Erythroblast (primary cell): ENCODE measurements around the gene HIGD1C.
"Not testable (repeated sequence)": the region's sequence is repeated elsewhere in the genome, so short reads cannot be mapped to it uniquely, and the experiment has no call there.

Experiments used
- GATA1 ChIP-seq: IDR thresholded peaks from 2 replicates; pipeline ENCODE4 v1.6.1; 2011; ENCODE audit warnings: low read depth, mild to moderate bottlenecking, control low read depth, low read length, moderate library complexity
- POLR2A ChIP-seq: IDR thresholded peaks from 2 replicates; pipeline ENCODE4 v1.6.1; 2011; ENCODE audit warnings: mild to moderate bottlenecking, low read length

- TF ChIP-seq POLR2A, GATA1: not testable (repeated sequence)
Measured at GRCh38 chr12:50954789-50955188, 2.4 kb downstream of the HIGD1C start.
